HG03108 (cell line): ENCODE results near the gene ATP12A.

ENCODE experiments used
- ATAC-seq: cut with Tn5 transposase; IDR thresholded peaks from one replicate; pipeline ENCODE4 v1.9.1; 2021; ENCODE audit warnings: moderate library complexity; ENCODE audit not compliant: unreplicated experiment

The ATP12A gene

GRCh38 chr13:24662195-24663088, 17.8 kb upstream of the ATP12A start:
- no peak for ATAC-seq

- no peak for ATAC-seq
Measured at GRCh38 chr13:24663089-24663395, 17.2 kb upstream of the ATP12A start.

GRCh38 chr13:24663586-24663985, 16.6 kb upstream of the ATP12A start:
- ATAC-seq: no peak

- ATAC-seq: no peak
Measured at GRCh38 chr13:24664726-24665409, 15.3 kb upstream of the ATP12A start.

- ATAC-seq: no peak
Measured at GRCh38 chr13:24668511-24668910, 11.7 kb upstream of the ATP12A start.

- ATAC-seq: no peak
Measured at GRCh38 chr13:24668955-24669582, 11.1 kb upstream of the ATP12A start.

GRCh38 chr13:24670174-24670573, 10.0 kb upstream of the ATP12A start:
- ATAC-seq: no peak

GRCh38 chr13:24670961-24671381, 9.2 kb upstream of the ATP12A start:
- no peak for ATAC-seq

GRCh38 chr13:24671386-24672113, 8.7 kb upstream of the ATP12A start:
- ATAC-seq: no peak

GRCh38 chr13:24672141-24673132, 7.8 kb upstream of the ATP12A start:
- no peak for ATAC-seq

- no peak for ATAC-seq
Measured at GRCh38 chr13:24675806-24676570, 4.2 kb upstream of the ATP12A start.

GRCh38 chr13:24678151-24678550, 2.1 kb upstream of the ATP12A start:
- no peak for ATAC-seq

- no peak for ATAC-seq
Measured at GRCh38 chr13:24679686-24680085, 522 bp upstream of the ATP12A start.

- ATAC-seq: no peak
Measured at GRCh38 chr13:24680921-24681604, 855 bp downstream of the ATP12A start.

- ATAC-seq: no peak
Measured at GRCh38 chr13:24681930-24682329, 1.7 kb downstream of the ATP12A start.

GRCh38 chr13:24682353-24682752, 2.1 kb downstream of the ATP12A start:
- no peak for ATAC-seq

GRCh38 chr13:24683351-24683750, 3.1 kb downstream of the ATP12A start:
- no peak for ATAC-seq

GRCh38 chr13:24683838-24684599, 3.8 kb downstream of the ATP12A start:
- peak; percentile 51 for ATAC-seq
